B cell (primary cell): ENCODE measurements around the gene CFAP141.
"Not testable (repeated sequence)": the region's sequence is repeated elsewhere in the genome, so short reads cannot be mapped to it uniquely, and the experiment has no call there.

ENCODE experiments used
- EZH2 ChIP-seq: IDR thresholded peaks from 2 replicates; pipeline ENCODE4 v1.6.1; 2012; ENCODE audit warnings: borderline replicate concordance, low read depth, mild to moderate bottlenecking, moderate library complexity, low read length; ENCODE audit not compliant: insufficient read depth, poor library complexity, severe bottlenecking
- TF ChIP-seq, protein P1 (sequence below): fragments of 200-600 bp; IDR thresholded peaks from one replicate; pipeline ENCODE4 v1.8.0; 2022; ENCODE audit warnings: antibody characterized with exemption, mild to moderate bottlenecking

DNA sequence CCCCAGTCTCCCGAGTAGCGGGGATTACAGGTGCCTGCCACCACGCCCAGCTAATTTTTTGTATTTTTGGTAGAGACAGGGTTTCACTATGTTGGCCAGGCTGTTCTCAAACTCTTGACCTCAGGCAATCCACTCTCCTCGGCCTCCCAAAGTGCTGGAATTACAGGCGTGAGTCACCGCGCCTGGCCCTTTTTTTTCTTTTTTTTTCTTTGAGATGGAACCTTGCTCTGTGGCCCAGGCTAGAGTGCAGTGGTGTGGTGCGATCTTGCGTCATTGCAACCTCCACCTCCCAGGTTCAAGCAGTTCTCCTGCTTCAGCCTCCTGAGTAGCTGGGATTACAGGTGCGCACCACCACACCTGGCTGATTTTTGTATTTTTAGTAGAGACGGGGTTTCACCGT is 27.0 kb upstream of the CFAP141 start:
- TF ChIP-seq, protein P1, sequence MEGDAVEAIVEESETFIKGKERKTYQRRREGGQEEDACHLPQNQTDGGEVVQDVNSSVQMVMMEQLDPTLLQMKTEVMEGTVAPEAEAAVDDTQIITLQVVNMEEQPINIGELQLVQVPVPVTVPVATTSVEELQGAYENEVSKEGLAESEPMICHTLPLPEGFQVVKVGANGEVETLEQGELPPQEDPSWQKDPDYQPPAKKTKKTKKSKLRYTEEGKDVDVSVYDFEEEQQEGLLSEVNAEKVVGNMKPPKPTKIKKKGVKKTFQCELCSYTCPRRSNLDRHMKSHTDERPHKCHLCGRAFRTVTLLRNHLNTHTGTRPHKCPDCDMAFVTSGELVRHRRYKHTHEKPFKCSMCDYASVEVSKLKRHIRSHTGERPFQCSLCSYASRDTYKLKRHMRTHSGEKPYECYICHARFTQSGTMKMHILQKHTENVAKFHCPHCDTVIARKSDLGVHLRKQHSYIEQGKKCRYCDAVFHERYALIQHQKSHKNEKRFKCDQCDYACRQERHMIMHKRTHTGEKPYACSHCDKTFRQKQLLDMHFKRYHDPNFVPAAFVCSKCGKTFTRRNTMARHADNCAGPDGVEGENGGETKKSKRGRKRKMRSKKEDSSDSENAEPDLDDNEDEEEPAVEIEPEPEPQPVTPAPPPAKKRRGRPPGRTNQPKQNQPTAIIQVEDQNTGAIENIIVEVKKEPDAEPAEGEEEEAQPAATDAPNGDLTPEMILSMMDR: not testable (repeated sequence)
- not testable (repeated sequence) for TF ChIP-seq EZH2
